Sigmoid colon (tissue), 7 donors: ENCODE data around the gene CLIC3. TPM values are rescaled to one million over a fixed set of nuclear protein-coding genes. Genes with fewer than 3 reads are reported as not detected.

Experiments used
- DNase-seq: peaks from one replicate; pipeline ENCODE4 v3.0.0-alpha.2; 2019
- H3K27ac ChIP-seq, 4 donors: fragments of 200-600 bp; sonication (generic); one replicate each; pipeline ENCODE4 v1.5.1; 2016 to 2019; ENCODE audit warnings: mild to moderate bottlenecking in 1 of 4
- H3K27me3 ChIP-seq, 3 donors: fragments of 200-600 bp; sonication (generic); one replicate each; pipeline ENCODE4 v1.5.1; 2019; ENCODE audit warnings: mild to moderate bottlenecking in 1 of 3
- H3K36me3 ChIP-seq, 4 donors: fragments of 200-600 bp; sonication (generic); one replicate each; pipeline ENCODE4 v1.5.1; 2016 to 2019
- H3K4me1 ChIP-seq, 4 donors: fragments of 200-600 bp; sonication (generic); one replicate each; pipeline ENCODE4 v1.5.1; 2017 to 2019
- H3K4me3 ChIP-seq, 4 donors: fragments of 200-600 bp; sonication (generic); one replicate each; pipeline ENCODE4 v1.5.1; 2017 to 2019; ENCODE audit warnings: mild to moderate bottlenecking in 2 of 4, moderate library complexity in 1 of 4
- H3K9me3 ChIP-seq, 4 donors: fragments of 200-600 bp in 3 of 4; sonication (generic) in 3 of 4; one replicate each; pipeline versions ENCODE4 v1.5.1 to v1.6.1; 2013 to 2019
- EP300 ChIP-seq, 4 donors: sonication (generic); formaldehyde crosslinking; IDR thresholded peaks; one replicate each; pipeline ENCODE4 v1.6.1; 2017; ENCODE audit warnings: antibody characterized with exemption in 4 of 4
- POLR2A ChIP-seq, 2 donors: fragments of 450-650 bp; IDR thresholded peaks; one replicate each; pipeline ENCODE4 v1.6.1; 2016; ENCODE audit warnings: antibody characterized with exemption in 2 of 2, mild to moderate bottlenecking in 2 of 2, moderate library complexity in 2 of 2
- POLR2AphosphoS5 ChIP-seq, 4 donors: sonication (generic); formaldehyde crosslinking; IDR thresholded peaks; one replicate each; pipeline ENCODE4 v1.6.1; 2017; ENCODE audit warnings: antibody characterized with exemption in 4 of 4
- WGBS, 2 donors: extraction: QIAGEN DNeasy Blood & Tissue Kit; methylation state at CpG; one replicate each; pipeline ENCODE4 v1.1.7; 2013; 5-methylcytosine and 5-hydroxymethylcytosine counted together
- intact Hi-C: fragments of 100-400 bp; cut with DNase I; formaldehyde crosslinking; loops from one replicate; pipeline ENCODE4 v1.15.1; 2023
- polyA plus RNA-seq, 3 donors: library from polyadenylated mRNA; stranded (reverse); fragments of 200-250 nt; gene quantifications; one replicate each; pipeline ENCODE4 v1.2.3, GENCODE V29; 2013
- total RNA-seq, 4 donors: library from RNA; depleted of rRNA; stranded (reverse); fragments of >200 nt; gene quantifications; one replicate each; pipeline ENCODE4 v1.1.0, GENCODE V29; 2016
- TF ChIP-seq, protein P1 (sequence below), 4 experiments: fragments of 450-650 bp in 3 of 4; fragments of 200-600 bp in 1 of 4; IDR thresholded peaks; one replicate each; pipeline ENCODE4 v1.5.1; 2016 to 2019; ENCODE audit warnings: antibody characterized with exemption in 4 of 4, mild to moderate bottlenecking in 3 of 4, moderate library complexity in 2 of 4
- donor health status: healthy with polysubstance abuse.
- donor health status: Bipolar disorder and iron deficiency.
- donor health status: healthy.

The CLIC3 gene
- total and polyA plus RNA-seq, 7 donors: 1.4 to 4.7 TPM; not detected in 5

DNA sequence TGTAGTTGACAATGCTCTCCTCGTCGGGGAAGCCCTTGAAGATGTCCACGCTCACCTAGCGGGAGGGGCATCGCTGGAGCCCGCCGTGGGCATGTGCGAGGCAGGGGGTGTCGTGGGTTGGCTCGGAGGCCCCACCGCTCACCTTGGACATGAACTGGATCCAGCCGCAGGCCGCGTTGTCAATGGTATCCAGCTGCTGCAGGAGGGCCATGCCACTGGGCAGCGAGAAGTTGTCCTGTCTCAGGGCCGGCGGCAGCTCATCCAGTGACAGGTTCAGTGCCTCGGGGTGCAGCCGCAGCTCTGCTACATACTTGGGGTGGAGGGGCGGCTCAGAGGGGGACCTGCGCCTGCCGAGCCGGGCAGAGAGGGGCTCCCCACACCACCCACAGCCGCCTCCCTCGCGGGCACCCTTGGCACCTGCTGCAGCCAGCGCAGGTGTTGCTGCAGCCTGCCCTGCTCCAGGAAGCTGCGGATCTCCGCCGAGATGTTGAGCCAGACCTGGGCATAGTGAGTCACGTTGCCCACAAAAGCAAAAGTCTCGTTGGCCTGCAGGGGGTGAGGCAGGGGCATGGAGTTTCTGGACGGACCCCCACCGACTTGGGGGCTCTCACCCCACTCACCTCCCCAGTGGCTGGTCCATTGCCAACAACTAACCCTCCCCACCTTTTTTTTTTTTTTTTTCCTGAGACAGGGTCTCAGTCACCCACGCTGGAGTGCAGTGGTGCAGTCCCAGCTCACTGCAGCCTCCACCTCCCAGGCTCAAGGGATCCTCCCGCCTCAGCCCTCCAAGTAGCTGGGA, 22.6 kb upstream of the CLIC3 start:
- no peaks in the 10 kb centered on the region for H3K9me3 ChIP-seq
- H3K36me3 ChIP-seq: peaks cover 0 to 39% (median 7%) of the 10 kb centered on the region in 4 donors
- no peaks in the 10 kb centered on the region for H3K27me3 ChIP-seq
- 93% methylated on average over 36 of the region's 36 CpGs for WGBS, 2 donors
- TF ChIP-seq EP300 (IDR thresholded peaks at IDR 0.05): no peak
- TF ChIP-seq, protein P1, sequence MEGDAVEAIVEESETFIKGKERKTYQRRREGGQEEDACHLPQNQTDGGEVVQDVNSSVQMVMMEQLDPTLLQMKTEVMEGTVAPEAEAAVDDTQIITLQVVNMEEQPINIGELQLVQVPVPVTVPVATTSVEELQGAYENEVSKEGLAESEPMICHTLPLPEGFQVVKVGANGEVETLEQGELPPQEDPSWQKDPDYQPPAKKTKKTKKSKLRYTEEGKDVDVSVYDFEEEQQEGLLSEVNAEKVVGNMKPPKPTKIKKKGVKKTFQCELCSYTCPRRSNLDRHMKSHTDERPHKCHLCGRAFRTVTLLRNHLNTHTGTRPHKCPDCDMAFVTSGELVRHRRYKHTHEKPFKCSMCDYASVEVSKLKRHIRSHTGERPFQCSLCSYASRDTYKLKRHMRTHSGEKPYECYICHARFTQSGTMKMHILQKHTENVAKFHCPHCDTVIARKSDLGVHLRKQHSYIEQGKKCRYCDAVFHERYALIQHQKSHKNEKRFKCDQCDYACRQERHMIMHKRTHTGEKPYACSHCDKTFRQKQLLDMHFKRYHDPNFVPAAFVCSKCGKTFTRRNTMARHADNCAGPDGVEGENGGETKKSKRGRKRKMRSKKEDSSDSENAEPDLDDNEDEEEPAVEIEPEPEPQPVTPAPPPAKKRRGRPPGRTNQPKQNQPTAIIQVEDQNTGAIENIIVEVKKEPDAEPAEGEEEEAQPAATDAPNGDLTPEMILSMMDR (IDR thresholded peaks at IDR 0.05): no peak
- TF ChIP-seq POLR2AphosphoS5 (IDR thresholded peaks at IDR 0.05): no peak
- TF ChIP-seq POLR2A (IDR thresholded peaks at IDR 0.05): no peak
- no peak overlapping the region for H3K27ac ChIP-seq
- intact Hi-C loops: no loop called here
- no peak for DNase-seq
- no peak overlapping the region for H3K4me3 ChIP-seq
- no peaks in the 10 kb centered on the region for H3K4me1 ChIP-seq

DNA sequence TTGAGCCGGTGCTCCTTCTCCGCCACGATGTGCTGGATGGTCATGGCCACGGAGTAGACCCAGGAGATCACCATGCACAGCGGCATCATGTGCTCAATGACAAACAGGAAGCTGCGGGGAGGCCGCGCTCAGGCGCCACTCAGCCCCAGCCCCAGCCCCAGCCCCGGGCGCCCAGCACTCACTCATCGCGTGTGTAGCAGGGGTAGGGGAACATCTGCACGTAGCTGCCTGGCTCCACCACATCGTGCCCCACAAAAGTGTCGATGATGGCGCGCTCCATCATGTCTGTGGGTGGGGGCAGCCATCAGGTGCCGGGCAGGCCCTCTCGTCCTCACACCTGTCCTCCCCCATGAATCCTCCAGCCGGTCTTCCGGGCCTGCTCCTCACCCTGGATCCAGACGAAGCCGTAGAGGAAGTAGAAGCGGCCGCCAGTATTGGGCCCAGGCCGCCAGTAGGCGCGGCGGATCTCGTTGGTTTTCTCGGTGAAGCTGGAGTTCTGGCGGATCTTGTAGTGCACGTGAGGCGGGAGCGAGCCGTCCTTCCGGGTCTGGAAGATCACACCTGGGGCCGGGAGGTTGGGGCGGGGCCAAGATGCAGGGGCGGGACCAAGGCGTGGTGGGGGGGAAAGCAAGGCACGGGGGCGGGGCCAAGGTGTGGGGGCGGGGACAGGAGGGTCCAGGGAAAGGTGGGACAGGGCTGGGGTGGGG, 21.6 kb upstream of the CLIC3 start:
- 94 to 95% methylated on average over 45 of the region's 45 CpGs for WGBS, 2 donors
- Histone ChIP-seq H3K4me3 (no peak overlapping the region), H3K27me3 (no peaks in the 10 kb centered on the region), H3K27ac (no peak overlapping the region), H3K4me1 (no peaks in the 10 kb centered on the region), H3K9me3 (no peaks in the 10 kb centered on the region), H3K36me3 (peaks cover 0 to 47% (median 7%) of the 10 kb centered on the region in 4 donors)
- no peak for TF ChIP-seq EP300 (IDR thresholded peaks at IDR 0.05)
- TF ChIP-seq POLR2AphosphoS5 (IDR thresholded peaks at IDR 0.05): no peak
- TF ChIP-seq, protein P1 (IDR thresholded peaks at IDR 0.05): no peak
- TF ChIP-seq POLR2A (IDR thresholded peaks at IDR 0.05): no peak
- no peak for DNase-seq
- intact Hi-C loops: no loop called here

DNA sequence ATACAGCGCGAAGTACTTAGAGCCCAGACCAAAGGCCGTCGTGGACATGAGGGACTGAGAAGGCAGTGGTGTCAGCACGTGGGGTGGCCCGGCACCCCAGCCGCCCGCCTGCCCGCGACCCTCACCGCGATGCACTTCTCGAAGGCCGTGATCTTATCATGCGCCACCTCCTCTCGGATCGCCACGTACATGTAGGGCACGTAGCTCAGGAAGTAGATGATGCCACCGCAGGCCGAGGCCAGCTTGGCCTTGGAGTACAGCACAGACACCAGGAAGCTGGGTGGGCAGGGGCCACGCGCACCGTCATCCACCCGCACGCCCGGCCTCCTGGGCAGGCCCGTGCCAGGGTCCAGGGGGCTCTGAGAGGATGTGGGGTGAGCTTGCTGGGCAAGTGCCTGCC, 20.7 kb upstream of the CLIC3 start:
- Histone ChIP-seq H3K4me3 (no peak overlapping the region), H3K27ac (no peak overlapping the region), H3K9me3 (no peaks in the 10 kb centered on the region), H3K36me3 (peaks cover 0 to 56% (median 14%) of the 10 kb centered on the region in 4 donors), H3K4me1 (no peaks in the 10 kb centered on the region), H3K27me3 (no peaks in the 10 kb centered on the region)
- 98% methylated on average over 28 of the region's 28 CpGs for whole genome bisulfite sequencing, 2 donors
- intact Hi-C loops: no loop called here
- no peak for DNase-seq
- TF ChIP-seq POLR2AphosphoS5 (IDR thresholded peaks at IDR 0.05): no peak
- no peak for TF ChIP-seq POLR2A (IDR thresholded peaks at IDR 0.05)
- TF ChIP-seq, protein P1 (IDR thresholded peaks at IDR 0.05): no peak
- no peak for TF ChIP-seq EP300 (IDR thresholded peaks at IDR 0.05)

DNA sequence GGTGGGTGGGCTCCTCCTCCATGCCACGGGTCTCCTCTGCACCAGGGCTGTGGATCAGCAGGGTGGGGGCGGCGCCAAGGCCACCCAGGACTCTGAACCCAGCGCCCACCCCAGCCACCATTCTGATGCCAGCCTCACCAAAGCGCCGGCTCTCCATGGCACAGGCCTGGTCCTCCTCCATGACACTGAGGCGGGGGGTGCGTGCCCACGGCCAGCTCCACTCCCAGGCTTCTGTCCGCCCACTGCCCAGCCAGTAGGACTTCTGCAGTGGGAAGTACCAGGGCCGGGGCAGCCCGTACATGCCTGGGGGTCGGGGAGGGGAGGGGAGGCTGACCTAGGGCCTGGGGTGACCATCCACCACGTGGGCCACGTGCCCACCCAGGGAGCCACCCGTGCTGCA, 20.1 kb upstream of the CLIC3 start:
- H3K4me3 ChIP-seq: no peak overlapping the region
- H3K4me1 ChIP-seq: no peaks in the 10 kb centered on the region

More for the DNA sequence above, 20.1 kb upstream of the CLIC3 start:
- no peak for DNase-seq
- H3K9me3 ChIP-seq: no peaks in the 10 kb centered on the region
- peaks cover 0 to 62% (median 17%) of the 10 kb centered on the region in 4 donors for H3K36me3 ChIP-seq
- intact Hi-C loops: no loop called here
- TF ChIP-seq, protein P1 (IDR thresholded peaks at IDR 0.05): no peak
- TF ChIP-seq POLR2AphosphoS5 (IDR thresholded peaks at IDR 0.05) (no peak), POLR2A (IDR thresholded peaks at IDR 0.05) (no peak), EP300 (IDR thresholded peaks at IDR 0.05) (no peak)
- 96% methylated on average over 16 of the region's 16 CpGs for WGBS, 2 donors
- H3K27me3 ChIP-seq: no peaks in the 10 kb centered on the region
- no peak overlapping the region for H3K27ac ChIP-seq
